Testis (tissue), 3 donors: Measurements from ENCODE around the gene TTBK1. TPM values are rescaled to one million over a fixed set of nuclear protein-coding genes. Genes with fewer than 3 reads are reported as not detected.

Experiments
- DNase-seq: peaks from one replicate; pipeline ENCODE4 v3.0.0-alpha.2; 2019
- H3K27ac ChIP-seq, 2 donors: fragments of 200-600 bp; sonication (generic); one replicate each; pipeline ENCODE4 v1.5.1; 2019
- H3K27me3 ChIP-seq: fragments of 200-600 bp; sonication (generic); one replicate; pipeline ENCODE4 v1.5.1; 2019
- H3K36me3 ChIP-seq: fragments of 200-600 bp; sonication (generic); one replicate; pipeline ENCODE4 v1.5.1; 2017; ENCODE audit warnings: low read depth; ENCODE audit errors: missing control alignments
- H3K4me1 ChIP-seq: fragments of 200-600 bp; sonication (generic); one replicate; pipeline ENCODE4 v1.5.1; 2019
- H3K4me3 ChIP-seq, 2 donors: fragments of 200-600 bp; sonication (generic); one replicate each; pipeline ENCODE4 v1.5.1; 2017 to 2019
- H3K9me3 ChIP-seq: fragments of 200-600 bp; sonication (generic); one replicate; pipeline ENCODE4 v1.5.1; 2017
- POLR2A ChIP-seq: fragments of 450-650 bp; IDR thresholded peaks from one replicate; pipeline ENCODE4 v1.6.1; 2017; ENCODE audit warnings: antibody characterized with exemption, mild to moderate bottlenecking, moderate library complexity
- WGBS, 2 donors: methylation state at CpG; one replicate each; pipeline ENCODE4 v1.1.5; 2018; 5-methylcytosine and 5-hydroxymethylcytosine counted together
- intact Hi-C: fragments of 100-400 bp; cut with DNase I; formaldehyde crosslinking; loops from one replicate; pipeline ENCODE4 v1.15.1; 2023; ENCODE audit warnings: low total_unique reads
- polyA plus RNA-seq: library from polyadenylated mRNA; stranded (reverse); fragments of 350-450 nt; fragmentation: Illumina TruSeq; extraction: RNeasy Lipid Tissue Mini Kit (QIAGEN cat#74804); gene quantifications from one replicate; pipeline ENCODE4 v1.2.3, GENCODE V29; 2014; ENCODE audit warnings: low read depth, low replicate concordance; ENCODE audit not compliant: insufficient read depth
- total RNA-seq, 2 donors: library from RNA; depleted of rRNA; stranded (reverse); fragments of >200 nt; gene quantifications; one replicate each; pipeline ENCODE4 v1.2.3, GENCODE V29; 2016
- TF ChIP-seq, protein P1 (sequence below), 3 experiments: fragments of 450-650 bp in 2 of 3; fragments of 200-600 bp in 1 of 3; sonication (generic) in 1 of 3; IDR thresholded peaks; one replicate each; pipeline ENCODE4 v1.5.1; 2016 to 2019; ENCODE audit warnings: antibody characterized with exemption in 3 of 3, mild to moderate bottlenecking in 2 of 3, moderate library complexity in 1 of 3

Gene TTBK1
- total and polyA plus RNA-seq, 3 donors from 2014 or later: 2.2 to 2.6 (median 2.3) TPM

DNA sequence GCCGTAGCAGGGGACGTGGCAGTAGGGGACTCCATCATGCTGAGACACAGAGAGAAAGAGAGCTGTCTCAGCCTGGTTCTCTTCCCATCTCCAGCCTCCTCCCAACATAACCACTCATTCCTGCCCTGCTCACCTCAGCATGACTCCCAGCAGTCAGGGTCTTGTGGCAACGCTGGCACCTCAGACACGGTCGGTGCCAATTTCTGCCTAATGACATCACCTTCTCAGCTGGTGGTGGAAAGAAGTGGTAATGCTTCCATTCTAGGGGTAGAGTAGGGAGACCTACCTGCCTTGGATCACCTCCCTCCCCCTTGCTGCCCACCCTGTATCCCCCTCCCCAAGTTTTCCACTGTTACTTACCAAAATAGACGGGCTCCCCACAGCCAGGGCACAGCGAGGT lies 62.8 kb downstream of the TTBK1 start:
- TF ChIP-seq, protein P1, sequence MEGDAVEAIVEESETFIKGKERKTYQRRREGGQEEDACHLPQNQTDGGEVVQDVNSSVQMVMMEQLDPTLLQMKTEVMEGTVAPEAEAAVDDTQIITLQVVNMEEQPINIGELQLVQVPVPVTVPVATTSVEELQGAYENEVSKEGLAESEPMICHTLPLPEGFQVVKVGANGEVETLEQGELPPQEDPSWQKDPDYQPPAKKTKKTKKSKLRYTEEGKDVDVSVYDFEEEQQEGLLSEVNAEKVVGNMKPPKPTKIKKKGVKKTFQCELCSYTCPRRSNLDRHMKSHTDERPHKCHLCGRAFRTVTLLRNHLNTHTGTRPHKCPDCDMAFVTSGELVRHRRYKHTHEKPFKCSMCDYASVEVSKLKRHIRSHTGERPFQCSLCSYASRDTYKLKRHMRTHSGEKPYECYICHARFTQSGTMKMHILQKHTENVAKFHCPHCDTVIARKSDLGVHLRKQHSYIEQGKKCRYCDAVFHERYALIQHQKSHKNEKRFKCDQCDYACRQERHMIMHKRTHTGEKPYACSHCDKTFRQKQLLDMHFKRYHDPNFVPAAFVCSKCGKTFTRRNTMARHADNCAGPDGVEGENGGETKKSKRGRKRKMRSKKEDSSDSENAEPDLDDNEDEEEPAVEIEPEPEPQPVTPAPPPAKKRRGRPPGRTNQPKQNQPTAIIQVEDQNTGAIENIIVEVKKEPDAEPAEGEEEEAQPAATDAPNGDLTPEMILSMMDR (IDR thresholded peaks at IDR 0.05): no peak
- TF ChIP-seq POLR2A: no peak
- Histone ChIP-seq H3K36me3 (no peaks in the 10 kb centered on the region), H3K27ac (no peak overlapping the region), H3K4me1 (peaks cover 13% of the 10 kb centered on the region), H3K4me3 (no peak overlapping the region), H3K9me3 (no peaks in the 10 kb centered on the region), H3K27me3 (no peaks in the 10 kb centered on the region)
- 94 to 96% methylated on average over 7 of the region's 7 CpGs for WGBS, 2 donors
- no peak for DNase-seq
- intact Hi-C loops: no loop called here

DNA sequence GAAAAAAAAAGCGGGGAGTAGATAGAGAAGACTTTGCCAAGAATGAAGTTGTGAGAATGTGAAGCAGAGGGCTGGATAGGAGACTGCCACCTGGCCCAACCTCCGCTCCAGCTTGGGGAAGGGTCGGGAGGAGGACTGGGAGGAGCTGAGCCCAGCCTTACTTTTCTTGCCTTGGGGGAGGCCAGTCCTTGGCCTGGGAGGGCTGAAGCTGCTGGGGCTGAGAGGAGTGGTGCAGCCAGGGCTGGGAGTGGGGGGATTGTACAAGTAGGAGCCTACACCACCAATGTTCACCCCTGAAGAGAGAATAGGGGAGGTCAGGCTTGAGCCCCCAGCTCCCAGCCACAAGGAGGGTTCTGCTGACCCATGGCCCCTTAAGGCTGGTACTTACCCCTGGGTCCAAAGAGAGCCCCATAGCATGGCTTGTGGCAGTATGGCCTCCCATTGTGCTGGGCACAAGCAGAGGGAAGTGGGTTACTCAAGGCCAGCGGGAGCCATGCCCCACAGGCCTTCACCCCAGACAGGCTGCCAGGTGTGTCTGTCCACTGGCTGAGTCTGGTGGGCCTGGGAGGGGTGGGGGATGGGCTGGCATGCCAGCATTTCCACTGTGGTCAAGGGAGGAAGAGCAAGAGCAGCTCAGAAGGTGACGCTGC lies 64.3 kb downstream of the TTBK1 start:
- 71 to 83% methylated on average over 5 of the region's 5 CpGs for WGBS, 2 donors
- TF ChIP-seq, protein P1 (IDR thresholded peaks at IDR 0.05): no peak
- no peak for TF ChIP-seq POLR2A
- no peak for DNase-seq
- Histone ChIP-seq H3K36me3 (no peaks in the 10 kb centered on the region), H3K4me3 (no peak overlapping the region), H3K9me3 (no peaks in the 10 kb centered on the region), H3K27me3 (no peaks in the 10 kb centered on the region), H3K4me1 (peaks cover 13% of the 10 kb centered on the region), H3K27ac (no peak overlapping the region)
- intact Hi-C loops: no loop called here

DNA sequence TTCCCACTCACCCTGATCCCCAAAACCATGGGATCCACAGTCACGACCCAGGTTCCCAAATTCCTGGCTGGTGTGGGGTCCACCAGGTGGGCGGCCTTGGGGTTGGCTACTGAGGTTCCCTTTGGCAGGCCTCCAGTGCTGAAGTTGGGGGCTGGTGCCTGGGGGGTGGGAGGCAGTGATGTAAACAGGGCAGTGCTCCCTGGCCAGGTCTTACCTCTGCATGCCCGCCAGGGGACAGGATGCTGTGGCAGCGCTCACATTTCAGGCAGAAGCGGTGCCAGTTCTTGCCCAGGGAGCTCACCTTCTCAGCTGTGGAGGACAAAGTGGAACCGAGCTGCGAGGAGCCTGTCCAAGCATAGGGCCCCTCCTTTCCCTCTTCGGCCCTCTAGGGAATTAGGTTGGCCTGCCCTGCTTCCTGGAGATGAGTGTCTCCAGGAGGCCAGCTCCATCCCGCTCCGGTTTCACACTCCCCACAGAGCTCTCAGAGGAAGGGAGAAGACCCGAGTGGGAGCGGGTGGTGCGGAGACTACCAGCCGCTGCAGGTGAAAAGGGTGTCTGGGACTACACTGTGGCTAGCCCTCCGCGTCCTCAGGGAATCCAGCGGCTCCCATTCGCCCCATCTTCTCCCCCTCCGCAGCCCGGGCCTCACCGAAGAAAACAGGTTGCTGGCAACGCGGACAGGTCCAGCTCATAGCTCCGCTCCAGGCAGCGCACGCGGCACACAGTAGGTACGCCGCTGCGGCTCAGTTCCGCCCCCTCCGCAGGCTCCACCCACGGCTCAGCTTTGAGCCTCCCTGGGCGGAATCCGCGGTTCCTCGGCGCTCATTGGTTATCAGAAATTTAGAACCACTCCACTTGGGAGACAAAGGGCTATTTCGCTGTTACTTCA lies 65.1 kb downstream of the TTBK1 start, which contains the start of gene CRIP3:
Gene CRIP3, minus strand, starts transcription at position 726 of the 889 bp plus-strand sequence. Its CDS starts 34 bp downstream, at position 692.
- no peaks in the 10 kb centered on the region for H3K9me3 ChIP-seq
- H3K27ac ChIP-seq: no peak within 1 kb of the TSS
- intact Hi-C loops: no loop called here
- DNase-seq: peak; percentile 58
- WGBS, 2 donors: 5 to 7% methylated on average over 15 to 39 of the region's 39 CpGs
- H3K4me3 ChIP-seq: peak within 1 kb of the TSS; percentile 4 to 53
- no peaks in the 10 kb centered on the region for H3K36me3 ChIP-seq
- H3K27me3 ChIP-seq: no peaks in the 10 kb centered on the region
- H3K4me1 ChIP-seq: peaks cover 13% of the 10 kb centered on the region
- TF ChIP-seq, protein P1 (IDR thresholded peaks at IDR 0.05): no peak
- TF ChIP-seq POLR2A: no peak

DNA sequence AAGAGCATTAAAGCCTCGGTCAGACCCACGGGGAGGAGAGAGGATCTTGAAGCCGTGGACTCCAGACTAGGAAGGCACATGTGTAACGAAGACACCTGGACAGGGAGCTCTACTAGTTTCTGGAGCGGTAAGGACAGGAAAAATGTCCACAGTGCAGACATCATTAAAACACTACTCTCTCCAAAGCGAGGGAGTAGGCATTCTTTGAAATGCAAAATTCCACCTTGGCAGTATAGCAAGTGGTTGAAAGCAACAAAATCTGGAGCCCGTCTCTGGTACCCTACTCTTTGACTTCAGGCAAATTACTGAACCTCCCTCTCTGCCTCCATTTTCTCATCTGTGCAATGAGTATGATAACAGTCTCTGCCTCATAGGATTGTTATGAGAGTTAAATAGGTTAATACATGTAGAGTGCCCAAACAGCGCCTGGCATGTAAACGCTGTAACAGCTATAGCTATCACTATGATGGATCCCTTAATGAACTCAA lies 65.8 kb downstream of the TTBK1 start:
- H3K27me3 ChIP-seq: no peaks in the 10 kb centered on the region
- peak overlapping the region; percentile 4 to 53 for H3K4me3 ChIP-seq
- TF ChIP-seq, protein P1 (IDR thresholded peaks at IDR 0.05): no peak
- no peak for TF ChIP-seq POLR2A
- no peak for DNase-seq
- no peaks in the 10 kb centered on the region for H3K36me3 ChIP-seq
- intact Hi-C loops: no loop called here
- H3K4me1 ChIP-seq: peaks cover 13% of the 10 kb centered on the region
- WGBS, 2 donors: 29 to 32% methylated on average over 9 of the region's 9 CpGs
- H3K9me3 ChIP-seq: no peaks in the 10 kb centered on the region
- no peak overlapping the region for H3K27ac ChIP-seq
